Measurements from ENCODE around the gene RAB28. TPM values are rescaled to one million over a fixed set of nuclear protein-coding genes. Genes with fewer than 3 reads are reported as not detected.

Gene RAB28
- total and polyA plus RNA-seq, 2 of the 8 experiments (the other 6 are each of a cell fraction or from before 2014, with no cell fraction given) = 16.0 to 18.7 TPM

GRCh38 chr4:13436962-13437361 is 47.2 kb downstream of the RAB28 start:
- no peak overlapping the region for H2BK20ac ChIP-seq (ENCODE audit: low read length)
- no peak overlapping the region for H3K56ac ChIP-seq (replicated peaks; ENCODE audit: insufficient read length, low read depth, low read length)
- H3K18ac ChIP-seq (ENCODE audit: extremely low read depth, low read length) = no peak overlapping the region
- no peak for FAIRE-seq
- ChIA-PET CTCF (ENCODE audit: partially characterized antibody) (no interaction called here), POLR2A (ENCODE audit: partially characterized antibody) (no interaction called here)
- no peaks in the 10 kb centered on the region for H3K9me3 ChIP-seq (ENCODE audit: insufficient read depth in 2 of 2, low read depth in 1 of 2, low read length in 1 of 2)
- H2AFZ ChIP-seq (ENCODE audit: low read length) = no peak overlapping the region
- no peak overlapping the region for H4K8ac ChIP-seq (ENCODE audit: extremely low read depth, insufficient read depth, low read length)
- no peak overlapping the region for H3K4ac ChIP-seq (replicated peaks; ENCODE audit: insufficient read length, low read depth, low read length)
- no peak overlapping the region for H3K23ac ChIP-seq (ENCODE audit: insufficient read length)
- H3K79me2 ChIP-seq (ENCODE audit: control insufficient read depth in 1 of 2, insufficient read depth in 2 of 2, low read length in 2 of 2) = peaks cover 0 to 13% of the 10 kb centered on the region in 2 experiments; a peak in 1 of 4 replicates
- no peaks in the 10 kb centered on the region; a peak in 1 of 8 replicates for H3K36me3 ChIP-seq (ENCODE audit: control insufficient read depth in 2 of 4, insufficient read depth in 4 of 4, low read length in 3 of 4)
- DNase-seq (ENCODE audit: low read depth in 1 of 2, low spot score in 2 of 2) = no peak
- H3K4me2 ChIP-seq (ENCODE audit: insufficient read depth in 1 of 2, low read depth in 2 of 2, low read length in 2 of 2) = no peak overlapping the region
- H4K20me1 ChIP-seq (replicated peaks in 1 of 2; ENCODE audit: control insufficient read depth in 1 of 2, insufficient read depth in 2 of 2, low read length in 2 of 2) = no peaks in the 10 kb centered on the region
- H4K91ac ChIP-seq (replicated peaks; ENCODE audit: insufficient read length, low read length) = no peak overlapping the region
- H2BK15ac ChIP-seq (ENCODE audit: low read length) = no peak overlapping the region
- H2BK12ac ChIP-seq (ENCODE audit: low read depth, low read length) = no peak overlapping the region
- peaks cover 2% of the 10 kb centered on the region; the same call in 1 of the 2 replicates for H3K23me2 ChIP-seq (ENCODE audit: low read depth, low read length)
- H3K9ac ChIP-seq (replicated peaks in 1 of 4; ENCODE audit: extremely low read depth in 1 of 4, low read depth in 3 of 4, low read length in 3 of 4) = no peak overlapping the region
- 96% methylated on average over 2 of the region's 2 CpGs; no CpG with 5 or more reads in 1 of the 2 experiments for WGBS, 2 experiments (ENCODE audit: extremely low coverage in 1 of 2, insufficient coverage in 1 of 2, insufficient read length in 1 of 2, insufficient replicate concordance in 2 of 2, low coverage in 1 of 2, low lambda C conversion rate in 2 of 2, missing lambda C conversion rate in 1 of 2)
- no peak overlapping the region for H2BK5ac ChIP-seq (ENCODE audit: low read depth, low read length)
- no peak overlapping the region for H3K14ac ChIP-seq (ENCODE audit: insufficient read length)
- H3K4me1 ChIP-seq (replicated peaks in 1 of 4; ENCODE audit: control insufficient read depth in 3 of 4, insufficient read depth in 4 of 4, low read length in 3 of 4) = no peaks in the 10 kb centered on the region
- no peaks in the 10 kb centered on the region for H3K27me3 ChIP-seq (replicated peaks in 1 of 4; ENCODE audit: control insufficient read depth in 3 of 4, extremely low read depth in 1 of 4, insufficient read depth in 3 of 4, low read length in 3 of 4)
- no peak overlapping the region for H2AK5ac ChIP-seq (ENCODE audit: low read depth, low read length)
- no peak overlapping the region for H3K4me3 ChIP-seq (ENCODE audit: extremely low read depth in 1 of 4, insufficient read depth in 2 of 4, low read depth in 3 of 4, low read length in 4 of 4)
- no peak overlapping the region for H4K5ac ChIP-seq (ENCODE audit: insufficient read length, low read depth, low read length)
- no peaks in the 10 kb centered on the region for H3K79me1 ChIP-seq (ENCODE audit: low read depth, low read length)
- H2BK120ac ChIP-seq (replicated peaks; ENCODE audit: low read depth, low read length) = no peak overlapping the region
- H3K27ac ChIP-seq (ENCODE audit: low read depth, low read length) = no peak overlapping the region
- TF ChIP-seq FOSL1 (IDR thresholded peaks at IDR 0.05; ENCODE audit: insufficient read depth, low read depth, low read length) = no peak
- TF ChIP-seq PHF8 (conservative IDR thresholded peaks at IDR 0.05; ENCODE audit: low read depth, low read length) = no peak
- TF ChIP-seq TEAD4 (IDR thresholded peaks at IDR 0.05; ENCODE audit: low read depth, low read length) = no peak
- no peak for TF ChIP-seq JUND (IDR thresholded peaks at IDR 0.05; ENCODE audit: low read length)

Data from H1 (cell line).